B cell (primary cell): Measurements from ENCODE around the gene ELK4. TPM values are rescaled to one million over a fixed set of nuclear protein-coding genes. Genes with fewer than 3 reads are reported as not detected.
A peak's percentile ranks its signal among the peaks of the same experiment; 100 is the strongest.

Source experiments
- ATAC-seq: fragments of 200-7000 bp; cut with Tn5 transposase; one replicate; pipeline ENCODE4 v1.10.0; 2021; ENCODE audit warnings: low read depth, mild to moderate bottlenecking, moderate number of reproducible peaks, moderate library complexity
- CTCF ChIA-PET: fragments of 350-600 bp; sonication (Branson Sonifier 250); formaldehyde crosslinking; loops from one replicate; lab custom pipeline; 2021; ENCODE audit warnings: antibody characterized with exemption, inconsistent platforms; lab: Charles Lee
- POLR2A ChIA-PET: fragments of 350-600 bp; sonication (Branson Sonifier 250); formaldehyde crosslinking; loops from one replicate; lab custom pipeline; 2021; ENCODE audit warnings: antibody characterized with exemption; lab: Charles Lee
- DNase-seq: peaks from one replicate; pipeline ENCODE4 v3.0.0; 2013
- H2AFZ ChIP-seq: 2 replicates; pipeline ENCODE4 v1.6.1; 2012; ENCODE audit warnings: mild to moderate bottlenecking, low read depth, low read length; ENCODE audit not compliant: insufficient read depth, poor library complexity, severe bottlenecking
- H3K27ac ChIP-seq, 2 donors: 1 replicate in 1 of 2; 2 replicates in 1 of 2; pipeline ENCODE4 v1.5.1; 2012 to 2013; ENCODE audit warnings: low read length in 2 of 2, mild to moderate bottlenecking in 2 of 2, moderate library complexity in 1 of 2
- H3K27me3 ChIP-seq, 4 experiments: fragments of 200-600 bp in 1 of 4; sonication (generic) in 1 of 4; replicated peaks in 1 of 4; 1 replicate in 2 of 4; 2 replicates in 2 of 4; pipeline versions ENCODE4 v1.6.1 to v1.7.0; 2013 to 2016; ENCODE audit warnings: low read length in 3 of 4, mild to moderate bottlenecking in 2 of 4, mixed read lengths in 1 of 4, moderate library complexity in 1 of 4; ENCODE audit not compliant: insufficient read depth in 4 of 4, control insufficient read depth in 3 of 4; ENCODE audit errors: control extremely low read depth in 1 of 4
- H3K36me3 ChIP-seq, 2 experiments: replicated peaks in 1 of 2; 1 replicate in 1 of 2; 2 replicates in 1 of 2; pipeline versions ENCODE4 v1.6.1 to v1.7.1; 2013; ENCODE audit warnings: low read length in 1 of 2; ENCODE audit not compliant: insufficient read depth in 2 of 2, control insufficient read depth in 1 of 2; ENCODE audit errors: control extremely low read depth in 1 of 2, extremely low read depth in 1 of 2
- H3K4me1 ChIP-seq, 2 donors: fragments of 200-600 bp in 1 of 2; sonication (generic) in 1 of 2; 1 replicate in 1 of 2; 2 replicates in 1 of 2; pipeline versions ENCODE4 v1.5.1 to v1.6.1; 2013 to 2017; ENCODE audit warnings: low read length in 2 of 2; ENCODE audit not compliant: control insufficient read depth in 2 of 2, insufficient read depth in 2 of 2
- H3K4me2 ChIP-seq: replicated peaks from 2 replicates; pipeline ENCODE3; 2012; ENCODE audit warnings: mild to moderate bottlenecking, low read depth, low read length; ENCODE audit not compliant: poor library complexity, severe bottlenecking
- H3K4me3 ChIP-seq, 5 experiments: fragments of 200-600 bp in 1 of 5; sonication (generic) in 1 of 5; 1 replicate in 3 of 5; 2 replicates in 2 of 5; pipeline versions ENCODE4 v1.5.1 to v1.7.0; 2011 to 2016; ENCODE audit warnings: low read length in 4 of 5, mild to moderate bottlenecking in 4 of 5, low read depth in 2 of 5, control low read depth in 1 of 5, moderate library complexity in 1 of 5; ENCODE audit not compliant: insufficient read depth in 1 of 5; ENCODE audit errors: control extremely low read depth in 1 of 5, extremely low read depth in 1 of 5
- H3K79me2 ChIP-seq: fragments of 200-600 bp; sonication (generic); one replicate; pipeline ENCODE4 v1.6.0; 2016; ENCODE audit warnings: low read length; ENCODE audit not compliant: control insufficient read depth, insufficient read depth
- H3K9ac ChIP-seq: fragments of 200-600 bp; sonication (generic); 2 replicates; pipeline ENCODE4 v1.6.1; 2017; ENCODE audit warnings: mild to moderate bottlenecking, low read length, moderate library complexity
- H3K9me3 ChIP-seq, 3 donors: one replicate each; pipeline versions ENCODE4 v1.6.1 to v1.7.1; 2013; ENCODE audit warnings: low read length in 2 of 3; ENCODE audit not compliant: control insufficient read depth in 2 of 3, insufficient read depth in 1 of 3; ENCODE audit errors: control extremely low read depth in 1 of 3
- H4K20me1 ChIP-seq: 2 replicates; pipeline ENCODE4 v1.6.0; 2012; ENCODE audit warnings: mild to moderate bottlenecking, low read length; ENCODE audit not compliant: insufficient read depth, control insufficient read depth, poor library complexity, severe bottlenecking
- H3K27ac Mint-ChIP-seq: one replicate; pipeline ENCODE4 v1.8.0; 2021; ENCODE audit warnings: mixed read lengths
- H3K27me3 Mint-ChIP-seq: one replicate; pipeline ENCODE4 v1.8.0; 2021; ENCODE audit warnings: mixed read lengths
- H3K4me1 Mint-ChIP-seq: one replicate; pipeline ENCODE4 v1.8.0; 2021; ENCODE audit warnings: mixed read lengths
- H3K4me3 Mint-ChIP-seq: one replicate; pipeline ENCODE4 v1.8.0; 2021; ENCODE audit warnings: mixed read lengths
- H3K9me3 Mint-ChIP-seq: one replicate; pipeline ENCODE4 v1.8.0; 2022; ENCODE audit warnings: mixed read lengths; ENCODE audit not compliant: insufficient read depth
- CTCF ChIP-seq: fragments of 200-600 bp; IDR thresholded peaks from one replicate; pipeline ENCODE4 v1.8.0; 2022; ENCODE audit warnings: antibody characterized with exemption, mild to moderate bottlenecking
- EZH2 ChIP-seq: IDR thresholded peaks from 2 replicates; pipeline ENCODE4 v1.6.1; 2012; ENCODE audit warnings: borderline replicate concordance, low read depth, mild to moderate bottlenecking, moderate library complexity, low read length; ENCODE audit not compliant: insufficient read depth, poor library complexity, severe bottlenecking
- WGBS: methylation state at CpG from one replicate; pipeline ENCODE4 v1.1.5; 2013; ENCODE audit warnings: missing lambda C conversion rate; ENCODE audit not compliant: insufficient coverage; 5-methylcytosine and 5-hydroxymethylcytosine counted together
- intact Hi-C: fragments of 100-400 bp; cut with micrococcal nuclease; formaldehyde crosslinking; loops from one replicate; pipeline ENCODE4 v1.10.0; 2022
- polyA plus RNA-seq: library from polyadenylated mRNA; depleted of rRNA; stranded (reverse); fragments of >200 nt; gene quantifications from 2 replicates; pipeline ENCODE4 v1.2.3, GENCODE V29; 2012
- total RNA-seq, 2 donors: library from RNA; stranded (reverse); fragments of 120-200 nt in 1 of 2; gene quantifications; 1 replicate in 1 of 2; 2 replicates in 1 of 2; pipeline versions ENCODE4 v1.2.3 to v1.2.4, GENCODE V29; 2013 to 2022

The ELK4 gene
- total and polyA plus RNA-seq, 2 donors (not counting 1 experiment from before 2014, with no cell fraction given), result 11.0 to 151 TPM

GRCh38 chr1:205664399-205665017 is 32.7 kb upstream of the ELK4 start:
- POLR2A ChIA-PET, result no interaction called here

More at GRCh38 chr1:205664399-205665017, 32.7 kb upstream of the ELK4 start:
- TF ChIP-seq EZH2, result no peak
- no peak for TF ChIP-seq CTCF
- H3K9me3 ChIP-seq, result no peaks in the 10 kb centered on the region
- no peaks in the 10 kb centered on the region for H3K27me3 ChIP-seq
- ATAC-seq (no peak), DNase-seq (peak; percentile 26)
- CTCF ChIA-PET, result interaction anchor here (0.9 to 23.2 kb wide), 5 partner anchors 21 to 313 kb away, joined by 3 to 943 read pairs (median 278); no protein-coding TSS in a partner anchor
- H3K4me1 ChIP-seq, result peaks cover 65 to 69% of the 10 kb centered on the region in 2 donors
- H4K20me1 ChIP-seq, result no peaks in the 10 kb centered on the region
- 81% methylated on average over 17 of the region's 19 CpGs for WGBS
- no peak overlapping the region for H3K9ac ChIP-seq
- H3K36me3 ChIP-seq, result peaks cover 0 to 13% of the 10 kb centered on the region in 2 experiments
- Mint-ChIP-seq H3K4me1 (peaks cover 64% of the 10 kb centered on the region), H3K27ac (peak overlapping the region; percentile 77), H3K9me3 (no peaks in the 10 kb centered on the region), H3K27me3 (no peaks in the 10 kb centered on the region), H3K4me3 (no peak overlapping the region)
- intact Hi-C loops, result loop anchor here (2.0 kb wide), 1 partner anchor 16 kb away; the partner anchor contains the start of gene SLC45A3
- H3K79me2 ChIP-seq, result peaks cover 18% of the 10 kb centered on the region
- H3K4me2 ChIP-seq, result peak overlapping the region; percentile 63
- peak overlapping the region; percentile 76 to 91 for H3K27ac ChIP-seq
- no peak overlapping the region for H3K4me3 ChIP-seq
- H2AFZ ChIP-seq, result no peak overlapping the region
